WI38 (cell line): ENCODE data around the gene OR8H1.

ENCODE experiments used
- H3K4me3 ChIP-seq: 2 replicates; pipeline ENCODE4 v1.5.1; 2011; ENCODE audit warnings: low read depth, mild to moderate bottlenecking, control low read depth, low read length
- CTCF ChIP-seq: IDR thresholded peaks from 2 replicates; pipeline ENCODE4 v1.5.1; 2012; ENCODE audit warnings: low read depth, mild to moderate bottlenecking, control low read depth, low read length

Gene OR8H1

GRCh38 chr11:56292154-56292553 lies at the start of gene OR8H1:
OR8H1 (minus strand) TSS chr11:56292254; CDS start chr11:56291062, 1,192 bp downstream.
- no peak for TF ChIP-seq CTCF

GRCh38 chr11:56340289-56340688 lies 48.2 kb upstream of the OR8H1 start:
- no peak overlapping the region for H3K4me3 ChIP-seq
- TF ChIP-seq CTCF, result no peak

More at GRCh38 chr11:56292154-56292553, at the start of gene OR8H1:
- H3K4me3 ChIP-seq, result no peak within 1 kb of the TSS

GRCh38 chr11:56333156-56333555 lies 41.1 kb upstream of the OR8H1 start:
- no peak for TF ChIP-seq CTCF
- H3K4me3 ChIP-seq, result no peak overlapping the region

GRCh38 chr11:56331861-56332491 lies 39.9 kb upstream of the OR8H1 start:
- no peak for TF ChIP-seq CTCF
- H3K4me3 ChIP-seq, result no peak overlapping the region

GRCh38 chr11:56314844-56315243 lies 22.8 kb upstream of the OR8H1 start, which contains the start of gene OR8K3:
OR8K3 (plus strand) TSS chr11:56315144; CDS start chr11:56318307, 3,163 bp downstream.
- no peak for TF ChIP-seq CTCF
- no peak within 1 kb of the TSS for H3K4me3 ChIP-seq

- no peak for TF ChIP-seq CTCF
- H3K4me3 ChIP-seq, result no peak overlapping the region
Measured at GRCh38 chr11:56307836-56308235, 15.8 kb upstream of the OR8H1 start.

- H3K4me3 ChIP-seq, result no peak overlapping the region
- TF ChIP-seq CTCF, result no peak
Measured at GRCh38 chr11:56296898-56297297, 4.8 kb upstream of the OR8H1 start.
